ENCODE results near the gene PTPRE. TPM values are rescaled to one million over a fixed set of nuclear protein-coding genes. Genes with fewer than 3 reads are reported as not detected.

PTPRE gene
- total RNA-seq, 1 experiment from 2014 or later = 3.1 TPM

DNA sequence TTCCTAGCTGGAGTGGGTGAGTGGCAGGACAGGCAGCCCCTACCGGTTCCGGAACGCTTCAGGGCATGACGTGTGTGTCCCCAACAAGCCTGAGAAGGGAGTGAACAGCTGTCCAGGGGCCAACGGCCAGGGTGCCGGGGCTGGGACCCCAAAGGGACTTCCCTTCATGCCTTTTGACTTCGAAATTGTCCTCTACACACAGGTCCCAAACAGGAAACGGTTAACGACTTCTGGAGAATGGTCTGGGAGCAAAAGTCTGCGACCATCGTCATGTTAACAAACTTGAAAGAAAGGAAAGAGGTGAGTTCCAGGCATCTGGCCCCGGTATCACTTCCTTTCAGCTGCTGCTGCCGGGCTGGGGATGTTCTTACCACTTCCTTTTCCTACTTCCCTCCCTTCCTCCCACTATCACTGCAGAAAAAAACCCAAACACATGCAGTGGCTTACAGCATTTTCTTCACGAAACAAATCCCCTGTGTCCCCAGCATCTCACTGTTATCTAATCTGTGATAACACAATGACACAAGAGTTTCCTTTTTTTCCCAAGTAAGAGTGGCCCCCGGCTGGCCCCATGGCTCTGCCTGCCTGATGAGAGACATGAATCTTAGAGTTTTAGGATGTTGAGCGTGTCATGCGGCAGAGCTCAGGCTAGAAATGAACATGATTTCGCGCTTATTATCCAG lies 156.1 kb downstream of the PTPRE start:
- POLR2A ChIA-PET = no interaction called here
- no peak overlapping the region for H3K27ac Mint-ChIP-seq
- H3K4me3 Mint-ChIP-seq = no peak overlapping the region
- TF ChIP-seq, protein P1, sequence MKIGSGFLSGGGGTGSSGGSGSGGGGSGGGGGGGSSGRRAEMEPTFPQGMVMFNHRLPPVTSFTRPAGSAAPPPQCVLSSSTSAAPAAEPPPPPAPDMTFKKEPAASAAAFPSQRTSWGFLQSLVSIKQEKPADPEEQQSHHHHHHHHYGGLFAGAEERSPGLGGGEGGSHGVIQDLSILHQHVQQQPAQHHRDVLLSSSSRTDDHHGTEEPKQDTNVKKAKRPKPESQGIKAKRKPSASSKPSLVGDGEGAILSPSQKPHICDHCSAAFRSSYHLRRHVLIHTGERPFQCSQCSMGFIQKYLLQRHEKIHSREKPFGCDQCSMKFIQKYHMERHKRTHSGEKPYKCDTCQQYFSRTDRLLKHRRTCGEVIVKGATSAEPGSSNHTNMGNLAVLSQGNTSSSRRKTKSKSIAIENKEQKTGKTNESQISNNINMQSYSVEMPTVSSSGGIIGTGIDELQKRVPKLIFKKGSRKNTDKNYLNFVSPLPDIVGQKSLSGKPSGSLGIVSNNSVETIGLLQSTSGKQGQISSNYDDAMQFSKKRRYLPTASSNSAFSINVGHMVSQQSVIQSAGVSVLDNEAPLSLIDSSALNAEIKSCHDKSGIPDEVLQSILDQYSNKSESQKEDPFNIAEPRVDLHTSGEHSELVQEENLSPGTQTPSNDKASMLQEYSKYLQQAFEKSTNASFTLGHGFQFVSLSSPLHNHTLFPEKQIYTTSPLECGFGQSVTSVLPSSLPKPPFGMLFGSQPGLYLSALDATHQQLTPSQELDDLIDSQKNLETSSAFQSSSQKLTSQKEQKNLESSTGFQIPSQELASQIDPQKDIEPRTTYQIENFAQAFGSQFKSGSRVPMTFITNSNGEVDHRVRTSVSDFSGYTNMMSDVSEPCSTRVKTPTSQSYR (CRISPR knock-in tag; IDR thresholded peaks at IDR 0.05) = no peak
- TF ChIP-seq HMGA2 (CRISPR knock-in tag; IDR thresholded peaks at IDR 0.05) (no peak), GRHL2 (CRISPR knock-in tag; IDR thresholded peaks at IDR 0.05; ENCODE audit: insufficient replicate concordance, severe bottlenecking) (no peak), CBFB (CRISPR knock-in tag; IDR thresholded peaks at IDR 0.05; ENCODE audit: low read depth) (no peak), FOXK1 (CRISPR knock-in tag; IDR thresholded peaks at IDR 0.05) (no peak), NFATC4 (CRISPR knock-in tag; IDR thresholded peaks at IDR 0.05) (no peak), EMX1 (CRISPR knock-in tag; IDR thresholded peaks at IDR 0.05) (no peak), KAT7 (CRISPR knock-in tag; IDR thresholded peaks at IDR 0.05; ENCODE audit: borderline replicate concordance) (no peak)
- TF ChIP-seq, protein P2, sequence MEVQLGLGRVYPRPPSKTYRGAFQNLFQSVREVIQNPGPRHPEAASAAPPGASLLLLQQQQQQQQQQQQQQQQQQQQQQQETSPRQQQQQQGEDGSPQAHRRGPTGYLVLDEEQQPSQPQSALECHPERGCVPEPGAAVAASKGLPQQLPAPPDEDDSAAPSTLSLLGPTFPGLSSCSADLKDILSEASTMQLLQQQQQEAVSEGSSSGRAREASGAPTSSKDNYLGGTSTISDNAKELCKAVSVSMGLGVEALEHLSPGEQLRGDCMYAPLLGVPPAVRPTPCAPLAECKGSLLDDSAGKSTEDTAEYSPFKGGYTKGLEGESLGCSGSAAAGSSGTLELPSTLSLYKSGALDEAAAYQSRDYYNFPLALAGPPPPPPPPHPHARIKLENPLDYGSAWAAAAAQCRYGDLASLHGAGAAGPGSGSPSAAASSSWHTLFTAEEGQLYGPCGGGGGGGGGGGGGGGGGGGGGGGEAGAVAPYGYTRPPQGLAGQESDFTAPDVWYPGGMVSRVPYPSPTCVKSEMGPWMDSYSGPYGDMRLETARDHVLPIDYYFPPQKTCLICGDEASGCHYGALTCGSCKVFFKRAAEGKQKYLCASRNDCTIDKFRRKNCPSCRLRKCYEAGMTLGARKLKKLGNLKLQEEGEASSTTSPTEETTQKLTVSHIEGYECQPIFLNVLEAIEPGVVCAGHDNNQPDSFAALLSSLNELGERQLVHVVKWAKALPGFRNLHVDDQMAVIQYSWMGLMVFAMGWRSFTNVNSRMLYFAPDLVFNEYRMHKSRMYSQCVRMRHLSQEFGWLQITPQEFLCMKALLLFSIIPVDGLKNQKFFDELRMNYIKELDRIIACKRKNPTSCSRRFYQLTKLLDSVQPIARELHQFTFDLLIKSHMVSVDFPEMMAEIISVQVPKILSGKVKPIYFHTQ (CRISPR knock-in tag; IDR thresholded peaks at IDR 0.05) = no peak
- TF ChIP-seq, protein P3, sequence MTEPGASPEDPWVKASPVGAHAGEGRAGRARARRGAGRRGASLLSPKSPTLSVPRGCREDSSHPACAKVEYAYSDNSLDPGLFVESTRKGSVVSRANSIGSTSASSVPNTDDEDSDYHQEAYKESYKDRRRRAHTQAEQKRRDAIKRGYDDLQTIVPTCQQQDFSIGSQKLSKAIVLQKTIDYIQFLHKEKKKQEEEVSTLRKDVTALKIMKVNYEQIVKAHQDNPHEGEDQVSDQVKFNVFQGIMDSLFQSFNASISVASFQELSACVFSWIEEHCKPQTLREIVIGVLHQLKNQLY (CRISPR knock-in tag; IDR thresholded peaks at IDR 0.05) = no peak
- TF ChIP-seq, protein P4, sequence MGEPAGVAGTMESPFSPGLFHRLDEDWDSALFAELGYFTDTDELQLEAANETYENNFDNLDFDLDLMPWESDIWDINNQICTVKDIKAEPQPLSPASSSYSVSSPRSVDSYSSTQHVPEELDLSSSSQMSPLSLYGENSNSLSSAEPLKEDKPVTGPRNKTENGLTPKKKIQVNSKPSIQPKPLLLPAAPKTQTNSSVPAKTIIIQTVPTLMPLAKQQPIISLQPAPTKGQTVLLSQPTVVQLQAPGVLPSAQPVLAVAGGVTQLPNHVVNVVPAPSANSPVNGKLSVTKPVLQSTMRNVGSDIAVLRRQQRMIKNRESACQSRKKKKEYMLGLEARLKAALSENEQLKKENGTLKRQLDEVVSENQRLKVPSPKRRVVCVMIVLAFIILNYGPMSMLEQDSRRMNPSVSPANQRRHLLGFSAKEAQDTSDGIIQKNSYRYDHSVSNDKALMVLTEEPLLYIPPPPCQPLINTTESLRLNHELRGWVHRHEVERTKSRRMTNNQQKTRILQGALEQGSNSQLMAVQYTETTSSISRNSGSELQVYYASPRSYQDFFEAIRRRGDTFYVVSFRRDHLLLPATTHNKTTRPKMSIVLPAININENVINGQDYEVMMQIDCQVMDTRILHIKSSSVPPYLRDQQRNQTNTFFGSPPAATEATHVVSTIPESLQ (CRISPR knock-in tag; IDR thresholded peaks at IDR 0.05) = no peak
- TF ChIP-seq, protein P5, sequence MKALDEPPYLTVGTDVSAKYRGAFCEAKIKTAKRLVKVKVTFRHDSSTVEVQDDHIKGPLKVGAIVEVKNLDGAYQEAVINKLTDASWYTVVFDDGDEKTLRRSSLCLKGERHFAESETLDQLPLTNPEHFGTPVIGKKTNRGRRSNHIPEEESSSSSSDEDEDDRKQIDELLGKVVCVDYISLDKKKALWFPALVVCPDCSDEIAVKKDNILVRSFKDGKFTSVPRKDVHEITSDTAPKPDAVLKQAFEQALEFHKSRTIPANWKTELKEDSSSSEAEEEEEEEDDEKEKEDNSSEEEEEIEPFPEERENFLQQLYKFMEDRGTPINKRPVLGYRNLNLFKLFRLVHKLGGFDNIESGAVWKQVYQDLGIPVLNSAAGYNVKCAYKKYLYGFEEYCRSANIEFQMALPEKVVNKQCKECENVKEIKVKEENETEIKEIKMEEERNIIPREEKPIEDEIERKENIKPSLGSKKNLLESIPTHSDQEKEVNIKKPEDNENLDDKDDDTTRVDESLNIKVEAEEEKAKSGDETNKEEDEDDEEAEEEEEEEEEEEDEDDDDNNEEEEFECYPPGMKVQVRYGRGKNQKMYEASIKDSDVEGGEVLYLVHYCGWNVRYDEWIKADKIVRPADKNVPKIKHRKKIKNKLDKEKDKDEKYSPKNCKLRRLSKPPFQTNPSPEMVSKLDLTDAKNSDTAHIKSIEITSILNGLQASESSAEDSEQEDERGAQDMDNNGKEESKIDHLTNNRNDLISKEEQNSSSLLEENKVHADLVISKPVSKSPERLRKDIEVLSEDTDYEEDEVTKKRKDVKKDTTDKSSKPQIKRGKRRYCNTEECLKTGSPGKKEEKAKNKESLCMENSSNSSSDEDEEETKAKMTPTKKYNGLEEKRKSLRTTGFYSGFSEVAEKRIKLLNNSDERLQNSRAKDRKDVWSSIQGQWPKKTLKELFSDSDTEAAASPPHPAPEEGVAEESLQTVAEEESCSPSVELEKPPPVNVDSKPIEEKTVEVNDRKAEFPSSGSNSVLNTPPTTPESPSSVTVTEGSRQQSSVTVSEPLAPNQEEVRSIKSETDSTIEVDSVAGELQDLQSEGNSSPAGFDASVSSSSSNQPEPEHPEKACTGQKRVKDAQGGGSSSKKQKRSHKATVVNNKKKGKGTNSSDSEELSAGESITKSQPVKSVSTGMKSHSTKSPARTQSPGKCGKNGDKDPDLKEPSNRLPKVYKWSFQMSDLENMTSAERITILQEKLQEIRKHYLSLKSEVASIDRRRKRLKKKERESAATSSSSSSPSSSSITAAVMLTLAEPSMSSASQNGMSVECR (CRISPR knock-in tag; IDR thresholded peaks at IDR 0.05; ENCODE audit: borderline replicate concordance) = no peak
- TF ChIP-seq, protein P6, sequence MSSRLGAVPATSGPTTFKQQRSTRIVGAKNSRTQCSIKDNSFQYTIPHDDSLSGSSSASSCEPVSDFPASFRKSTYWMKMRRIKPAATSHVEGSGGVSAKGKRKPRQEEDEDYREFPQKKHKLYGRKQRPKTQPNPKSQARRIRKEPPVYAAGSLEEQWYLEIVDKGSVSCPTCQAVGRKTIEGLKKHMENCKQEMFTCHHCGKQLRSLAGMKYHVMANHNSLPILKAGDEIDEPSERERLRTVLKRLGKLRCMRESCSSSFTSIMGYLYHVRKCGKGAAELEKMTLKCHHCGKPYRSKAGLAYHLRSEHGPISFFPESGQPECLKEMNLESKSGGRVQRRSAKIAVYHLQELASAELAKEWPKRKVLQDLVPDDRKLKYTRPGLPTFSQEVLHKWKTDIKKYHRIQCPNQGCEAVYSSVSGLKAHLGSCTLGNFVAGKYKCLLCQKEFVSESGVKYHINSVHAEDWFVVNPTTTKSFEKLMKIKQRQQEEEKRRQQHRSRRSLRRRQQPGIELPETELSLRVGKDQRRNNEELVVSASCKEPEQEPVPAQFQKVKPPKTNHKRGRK (CRISPR knock-in tag; IDR thresholded peaks at IDR 0.05; ENCODE audit: borderline replicate concordance) = no peak
- TF ChIP-seq, protein P7, sequence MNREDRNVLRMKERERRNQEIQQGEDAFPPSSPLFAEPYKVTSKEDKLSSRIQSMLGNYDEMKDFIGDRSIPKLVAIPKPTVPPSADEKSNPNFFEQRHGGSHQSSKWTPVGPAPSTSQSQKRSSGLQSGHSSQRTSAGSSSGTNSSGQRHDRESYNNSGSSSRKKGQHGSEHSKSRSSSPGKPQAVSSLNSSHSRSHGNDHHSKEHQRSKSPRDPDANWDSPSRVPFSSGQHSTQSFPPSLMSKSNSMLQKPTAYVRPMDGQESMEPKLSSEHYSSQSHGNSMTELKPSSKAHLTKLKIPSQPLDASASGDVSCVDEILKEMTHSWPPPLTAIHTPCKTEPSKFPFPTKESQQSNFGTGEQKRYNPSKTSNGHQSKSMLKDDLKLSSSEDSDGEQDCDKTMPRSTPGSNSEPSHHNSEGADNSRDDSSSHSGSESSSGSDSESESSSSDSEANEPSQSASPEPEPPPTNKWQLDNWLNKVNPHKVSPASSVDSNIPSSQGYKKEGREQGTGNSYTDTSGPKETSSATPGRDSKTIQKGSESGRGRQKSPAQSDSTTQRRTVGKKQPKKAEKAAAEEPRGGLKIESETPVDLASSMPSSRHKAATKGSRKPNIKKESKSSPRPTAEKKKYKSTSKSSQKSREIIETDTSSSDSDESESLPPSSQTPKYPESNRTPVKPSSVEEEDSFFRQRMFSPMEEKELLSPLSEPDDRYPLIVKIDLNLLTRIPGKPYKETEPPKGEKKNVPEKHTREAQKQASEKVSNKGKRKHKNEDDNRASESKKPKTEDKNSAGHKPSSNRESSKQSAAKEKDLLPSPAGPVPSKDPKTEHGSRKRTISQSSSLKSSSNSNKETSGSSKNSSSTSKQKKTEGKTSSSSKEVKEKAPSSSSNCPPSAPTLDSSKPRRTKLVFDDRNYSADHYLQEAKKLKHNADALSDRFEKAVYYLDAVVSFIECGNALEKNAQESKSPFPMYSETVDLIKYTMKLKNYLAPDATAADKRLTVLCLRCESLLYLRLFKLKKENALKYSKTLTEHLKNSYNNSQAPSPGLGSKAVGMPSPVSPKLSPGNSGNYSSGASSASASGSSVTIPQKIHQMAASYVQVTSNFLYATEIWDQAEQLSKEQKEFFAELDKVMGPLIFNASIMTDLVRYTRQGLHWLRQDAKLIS (CRISPR knock-in tag; IDR thresholded peaks at IDR 0.05; ENCODE audit: borderline replicate concordance) = no peak
- no peak for ATAC-seq
- no peaks in the 10 kb centered on the region for H3K27me3 Mint-ChIP-seq (ENCODE audit: low read depth)
- DNase-seq (ENCODE audit: low spot score) = no peak
- H3K9me3 Mint-ChIP-seq = peaks cover 6% of the 10 kb centered on the region
- CTCF ChIA-PET = interaction anchor here (1.3 to 3.5 kb wide), 7 partner anchors 15 to 156 kb away, joined by 3 to 30 read pairs (median 11); partner anchors contain the start of gene PTPRE
- H3K36me3 Mint-ChIP-seq = no peaks in the 10 kb centered on the region; the same call in 1 of the 2 replicates
- peaks cover 29% of the 10 kb centered on the region for H3K4me1 Mint-ChIP-seq
